ENCODE data around the gene ANKRD33B. TPM values are rescaled to one million over a fixed set of nuclear protein-coding genes. Genes with fewer than 3 reads are reported as not detected.
A peak's percentile ranks its signal among the peaks of the same experiment; 100 is the strongest.

Gene ANKRD33B
- total RNA-seq, 1 experiment from 2014 or later: 6.9 TPM

- Histone ChIP-seq H3T11ph (ENCODE audit: low read length) (no peak overlapping the region), H2BK120ac (ENCODE audit: low read depth, low read length, poor library complexity, severe bottlenecking) (no peak overlapping the region), H4K20me1 (ENCODE audit: control insufficient read depth, insufficient read depth, insufficient read length) (no peaks in the 10 kb centered on the region), H2BK12ac (ENCODE audit: insufficient read length, low read depth, low read length) (no peak overlapping the region), H3K56ac (ENCODE audit: insufficient read length, low read depth, low read length) (no peak overlapping the region), H3K4me2 (ENCODE audit: insufficient read depth, insufficient read length, low read length) (no peak overlapping the region), H3K9me3 (ENCODE audit: control insufficient read depth, low read depth, low read length) (no peaks in the 10 kb centered on the region), H3K9ac (ENCODE audit: extremely low read depth, insufficient read length, low read length) (no peak overlapping the region), H2AK5ac (ENCODE audit: insufficient read length, low read length) (no peak overlapping the region), H2AFZ (ENCODE audit: low read length) (no peak overlapping the region), H4K8ac (replicated peaks; ENCODE audit: insufficient read length, low read depth, low read length) (no peak overlapping the region), H3K18ac (ENCODE audit: insufficient read length, low read depth, low read length) (no peak overlapping the region), H3K23ac (ENCODE audit: insufficient read length, low read depth, low read length) (no peak overlapping the region), H2BK5ac (ENCODE audit: insufficient read length, low read length) (no peak overlapping the region), H2BK15ac (ENCODE audit: low read depth, low read length) (no peak overlapping the region), H3K23me2 (ENCODE audit: insufficient read length, low read depth, low read length, poor library complexity, severe bottlenecking) (no peaks in the 10 kb centered on the region), H3K79me1 (ENCODE audit: insufficient read depth, low read depth, low read length, poor library complexity, severe bottlenecking) (no peaks in the 10 kb centered on the region), H3K27me3 (ENCODE audit: insufficient read depth, low read length) (no peaks in the 10 kb centered on the region), H4K5ac (ENCODE audit: insufficient read length, low read depth, low read length) (no peak overlapping the region), H2BK20ac (ENCODE audit: low read depth, low read length, poor library complexity, severe bottlenecking) (no peak overlapping the region), H4K91ac (ENCODE audit: insufficient read length, low read depth, low read length) (no peak overlapping the region), H3K27ac (ENCODE audit: insufficient read length, low read depth, low read length) (no peak overlapping the region), H3K79me2 (ENCODE audit: insufficient read depth, low read length) (no peaks in the 10 kb centered on the region), H3K4ac (ENCODE audit: low read depth, low read length) (no peak overlapping the region; the same call in 1 of the 2 replicates), H3K4me1 (ENCODE audit: insufficient read depth, low read length) (peaks cover 7% of the 10 kb centered on the region; the same call in 1 of the 2 replicates), H3K14ac (ENCODE audit: insufficient read depth, low read length) (no peak overlapping the region)
- Mint-ChIP-seq H3K36me3 (ENCODE audit: insufficient read depth in 1 of 3, low read depth in 3 of 3) (peaks cover 8 to 16% (median 16%) of the 10 kb centered on the region in 3 experiments), H3K9me3 (peaks cover 12 to 16% of the 10 kb centered on the region in 2 experiments; a peak in 4 of 5 replicates), H3K27ac (peak overlapping the region in 2 of 3 experiments; percentile 80 to 85; a peak in 1 of 7 replicates), H3K27me3 (ENCODE audit: low read depth) (no peaks in the 10 kb centered on the region), H3K4me1 (peaks cover 27 to 30% of the 10 kb centered on the region in 2 experiments), H3K4me3 (no peak overlapping the region)
- TF ChIP-seq CTCF (conservative IDR thresholded peaks at IDR 0.05): no peak
- no CpG with 5 or more reads among the region's 13 CpGs for WGBS (ENCODE audit: extremely low coverage, insufficient read length, low lambda C conversion rate)
- no peak for DNase-seq
These were observed 124.8 kb downstream of the ANKRD33B start for GRCh38 chr5:10688651-10689171.
